ENCODE data around the gene TNFRSF19.

TNFRSF19 gene

GRCh38 chr13:23628765-23629565 lies 58.8 kb downstream of the TNFRSF19 start:
- no peak for DNase-seq (ENCODE audit: low read depth in 2 of 2)

- DNase-seq (ENCODE audit: low read depth in 2 of 2) = no peak
Measured at GRCh38 chr13:23629566-23630272, 59.5 kb downstream of the TNFRSF19 start.

GRCh38 chr13:23630349-23631093 lies 60.3 kb downstream of the TNFRSF19 start:
- no peak for DNase-seq (ENCODE audit: low read depth in 2 of 2)

GRCh38 chr13:23631311-23632047 lies 61.3 kb downstream of the TNFRSF19 start:
- no peak for DNase-seq (ENCODE audit: low read depth in 2 of 2)

GRCh38 chr13:23632048-23632582 lies 61.9 kb downstream of the TNFRSF19 start:
- DNase-seq (ENCODE audit: low read depth in 2 of 2) = no peak

GRCh38 chr13:23632741-23633140 lies 62.5 kb downstream of the TNFRSF19 start:
- DNase-seq (ENCODE audit: low read depth in 2 of 2) = no peak

GRCh38 chr13:23634897-23635296 lies 64.7 kb downstream of the TNFRSF19 start:
- no peak for DNase-seq (ENCODE audit: low read depth in 2 of 2)

- no peak for DNase-seq (ENCODE audit: low read depth in 2 of 2)
Measured at GRCh38 chr13:23636360-23636759, 66.1 kb downstream of the TNFRSF19 start.

- no peak for DNase-seq (ENCODE audit: low read depth in 2 of 2)
Measured at GRCh38 chr13:23637829-23638228, 67.6 kb downstream of the TNFRSF19 start.

- no peak for DNase-seq (ENCODE audit: low read depth in 2 of 2)
Measured at GRCh38 chr13:23639674-23640073, 69.5 kb downstream of the TNFRSF19 start.

- no peak for DNase-seq (ENCODE audit: low read depth in 2 of 2)
Measured at GRCh38 chr13:23642110-23642509, 71.9 kb downstream of the TNFRSF19 start.

GRCh38 chr13:23643338-23644125 lies 73.3 kb downstream of the TNFRSF19 start:
- no peak for DNase-seq (ENCODE audit: low read depth in 2 of 2)

- DNase-seq (ENCODE audit: low read depth in 2 of 2) = no peak
Measured at GRCh38 chr13:23644126-23644419, 73.9 kb downstream of the TNFRSF19 start.

GRCh38 chr13:23644527-23645138 lies 74.4 kb downstream of the TNFRSF19 start:
- DNase-seq (ENCODE audit: low read depth in 2 of 2) = no peak

GRCh38 chr13:23645851-23646250 lies 75.6 kb downstream of the TNFRSF19 start:
- no peak for DNase-seq (ENCODE audit: low read depth in 2 of 2)

GRCh38 chr13:23651439-23651838 lies 81.2 kb downstream of the TNFRSF19 start:
- no peak for DNase-seq (ENCODE audit: low read depth in 2 of 2)

GRCh38 chr13:23651887-23652286 lies 81.7 kb downstream of the TNFRSF19 start:
- no peak for DNase-seq (ENCODE audit: low read depth in 2 of 2)

- no peak for DNase-seq (ENCODE audit: low read depth in 2 of 2)
Measured at GRCh38 chr13:23652909-23653726, 82.9 kb downstream of the TNFRSF19 start.
